ENCODE measurements around the gene GALNT13. TPM values are rescaled to one million over a fixed set of nuclear protein-coding genes. Genes with fewer than 3 reads are reported as not detected.
"Not testable (repeated sequence)": the region's sequence is repeated elsewhere in the genome, so short reads cannot be mapped to it uniquely, and the experiment has no call there.

Gene GALNT13
- total RNA-seq, 1 donor from 2014 or later, result 0.46 TPM

- DNase-seq (ENCODE audit: low read depth, low spot score), result not testable (repeated sequence)
These were observed 599.8 kb downstream of the GALNT13 start for GRCh38 chr2:154471492-154471891.

GRCh38 chr2:154477319-154477718 is 605.6 kb downstream of the GALNT13 start:
- no peak for DNase-seq (ENCODE audit: low read depth, low spot score)

- no peak for DNase-seq (ENCODE audit: low read depth, low spot score)
These were observed 608.8 kb downstream of the GALNT13 start for GRCh38 chr2:154480521-154480920.

GRCh38 chr2:154481336-154481735 is 609.6 kb downstream of the GALNT13 start:
- no peak for DNase-seq (ENCODE audit: low read depth, low spot score)

- DNase-seq (ENCODE audit: low read depth, low spot score), result no peak
These were observed 612.8 kb downstream of the GALNT13 start for GRCh38 chr2:154484338-154485099.

GRCh38 chr2:154488801-154489200 is 617.1 kb downstream of the GALNT13 start:
- no peak for DNase-seq (ENCODE audit: low read depth, low spot score)

GRCh38 chr2:154489266-154489858 is 617.6 kb downstream of the GALNT13 start:
- DNase-seq (ENCODE audit: low read depth, low spot score), result no peak

- no peak for DNase-seq (ENCODE audit: low read depth, low spot score)
These were observed 618.8 kb downstream of the GALNT13 start for GRCh38 chr2:154490530-154490929.

GRCh38 chr2:154495455-154495868 is 623.7 kb downstream of the GALNT13 start:
- DNase-seq (ENCODE audit: low read depth, low spot score), result no peak

GRCh38 chr2:154497019-154497418 is 625.3 kb downstream of the GALNT13 start:
- no peak for DNase-seq (ENCODE audit: low read depth, low spot score)
